ENCODE measurements around the gene GCKR. TPM values are rescaled to one million over a fixed set of nuclear protein-coding genes. Genes with fewer than 3 reads are reported as not detected.
"Not testable (repeated sequence)": the region's sequence is repeated elsewhere in the genome, so short reads cannot be mapped to it uniquely, and the experiment has no call there.

GCKR gene
- total RNA-seq, 2 experiments from 2014 or later = not detected

GRCh38 chr2:27518782-27519113 lies 22.1 kb downstream of the GCKR start:
- ATAC-seq (no peak), DNase-seq (no peak)
- Mint-ChIP-seq H3K4me3 (no peak overlapping the region), H3K36me3 (ENCODE audit: low read depth) (no peaks in the 10 kb centered on the region), H3K27ac (no peak overlapping the region), H3K4me1 (ENCODE audit: low read depth) (no peaks in the 10 kb centered on the region), H3K27me3 (ENCODE audit: low read depth) (peaks cover 8% of the 10 kb centered on the region), H3K9me3 (ENCODE audit: insufficient read depth) (no peaks in the 10 kb centered on the region)
- POLR2A ChIA-PET = no interaction called here
- CTCF ChIA-PET = no interaction called here

- Mint-ChIP-seq H3K27me3 (ENCODE audit: low read depth) (peaks cover 8% of the 10 kb centered on the region), H3K4me1 (ENCODE audit: low read depth) (no peaks in the 10 kb centered on the region), H3K36me3 (ENCODE audit: low read depth) (no peaks in the 10 kb centered on the region), H3K4me3 (no peak overlapping the region), H3K9me3 (ENCODE audit: insufficient read depth) (no peaks in the 10 kb centered on the region), H3K27ac (no peak overlapping the region)
- ChIA-PET POLR2A (no interaction called here), CTCF (interaction anchor here (0.6 kb wide), 1 partner anchor 73 kb away, joined by 3 read pairs; no protein-coding TSS in a partner anchor)
- DNase-seq = no peak
- no peak for ATAC-seq
These were observed 23.7 kb downstream of the GCKR start for GRCh38 chr2:27520316-27520715.

- ATAC-seq (no peak), DNase-seq (no peak)
- POLR2A ChIA-PET = no interaction called here
- H3K9me3 Mint-ChIP-seq (ENCODE audit: insufficient read depth) = no peaks in the 10 kb centered on the region
- no peaks in the 10 kb centered on the region for H3K36me3 Mint-ChIP-seq (ENCODE audit: low read depth)
- peaks cover 4% of the 10 kb centered on the region for H3K4me1 Mint-ChIP-seq (ENCODE audit: low read depth)
- peaks cover 15% of the 10 kb centered on the region for H3K27me3 Mint-ChIP-seq (ENCODE audit: low read depth)
- CTCF ChIA-PET = no interaction called here
- no peak overlapping the region for H3K27ac Mint-ChIP-seq
- H3K4me3 Mint-ChIP-seq = no peak overlapping the region
These were observed 25.8 kb downstream of the GCKR start for GRCh38 chr2:27522400-27522945.

GRCh38 chr2:27527182-27527581 lies 30.5 kb downstream of the GCKR start:
- peaks cover 15% of the 10 kb centered on the region for H3K27me3 Mint-ChIP-seq (ENCODE audit: low read depth)
- peaks cover 4% of the 10 kb centered on the region for H3K4me1 Mint-ChIP-seq (ENCODE audit: low read depth)
- H3K9me3 Mint-ChIP-seq (ENCODE audit: insufficient read depth) = no peaks in the 10 kb centered on the region
- H3K36me3 Mint-ChIP-seq (ENCODE audit: low read depth) = no peaks in the 10 kb centered on the region
- no peak overlapping the region for H3K27ac Mint-ChIP-seq
- CTCF ChIA-PET = interaction anchor here (1.1 kb wide), 2 partner anchors 25 to 157 kb away, joined by 3 to 4 read pairs; no protein-coding TSS in a partner anchor
- POLR2A ChIA-PET = no interaction called here
- ATAC-seq = no peak
- H3K4me3 Mint-ChIP-seq = no peak overlapping the region
- DNase-seq = no peak

- H3K27ac Mint-ChIP-seq = no peak overlapping the region
- H3K27me3 Mint-ChIP-seq (ENCODE audit: low read depth) = peaks cover 24% of the 10 kb centered on the region
- H3K4me1 Mint-ChIP-seq (ENCODE audit: low read depth) = peaks cover 3% of the 10 kb centered on the region
- no peaks in the 10 kb centered on the region for H3K9me3 Mint-ChIP-seq (ENCODE audit: insufficient read depth)
- ChIA-PET CTCF (no interaction called here), POLR2A (no interaction called here)
- no peak for DNase-seq
- no peaks in the 10 kb centered on the region for H3K36me3 Mint-ChIP-seq (ENCODE audit: low read depth)
- no peak overlapping the region for H3K4me3 Mint-ChIP-seq
- ATAC-seq = no peak
These were observed 35.3 kb downstream of the GCKR start for GRCh38 chr2:27531983-27532382.

GRCh38 chr2:27537287-27537686 lies 40.6 kb downstream of the GCKR start:
- POLR2A ChIA-PET = interaction anchor here (0.6 kb wide), 1 partner anchor 77 kb away, joined by 3 read pairs; no protein-coding TSS in a partner anchor
- ATAC-seq = no peak

GRCh38 chr2:27538839-27539450 lies 42.3 kb downstream of the GCKR start:
- H3K9me3 Mint-ChIP-seq (ENCODE audit: insufficient read depth); H3K4me1 Mint-ChIP-seq (ENCODE audit: low read depth); DNase-seq; CTCF ChIA-PET; H3K36me3 Mint-ChIP-seq (ENCODE audit: low read depth); H3K27ac Mint-ChIP-seq; H3K4me3 Mint-ChIP-seq; ATAC-seq; POLR2A ChIA-PET: not testable (repeated sequence)
- peaks cover 24% of the 10 kb centered on the region for H3K27me3 Mint-ChIP-seq (ENCODE audit: low read depth)

More at GRCh38 chr2:27537287-27537686, 40.6 kb downstream of the GCKR start:
- Mint-ChIP-seq H3K27ac (no peak overlapping the region), H3K4me3 (no peak overlapping the region), H3K36me3 (ENCODE audit: low read depth) (no peaks in the 10 kb centered on the region), H3K27me3 (ENCODE audit: low read depth) (peaks cover 26% of the 10 kb centered on the region), H3K4me1 (ENCODE audit: low read depth) (no peaks in the 10 kb centered on the region), H3K9me3 (ENCODE audit: insufficient read depth) (no peaks in the 10 kb centered on the region)
- CTCF ChIA-PET = no interaction called here
- no peak for DNase-seq

GRCh38 chr2:27539649-27540048 lies 43.0 kb downstream of the GCKR start:
- DNase-seq; H3K9me3 Mint-ChIP-seq (ENCODE audit: insufficient read depth); H3K4me1 Mint-ChIP-seq (ENCODE audit: low read depth); CTCF ChIA-PET; ATAC-seq; H3K4me3 Mint-ChIP-seq; POLR2A ChIA-PET; H3K27ac Mint-ChIP-seq; H3K36me3 Mint-ChIP-seq (ENCODE audit: low read depth): not testable (repeated sequence)
- peaks cover 20% of the 10 kb centered on the region for H3K27me3 Mint-ChIP-seq (ENCODE audit: low read depth)

GRCh38 chr2:27544143-27544821 lies 47.6 kb downstream of the GCKR start:
- ChIA-PET POLR2A (no interaction called here), CTCF (no interaction called here)
- Mint-ChIP-seq H3K4me3 (no peak overlapping the region), H3K27ac (no peak overlapping the region), H3K4me1 (ENCODE audit: low read depth) (no peaks in the 10 kb centered on the region), H3K9me3 (ENCODE audit: insufficient read depth) (peaks cover 6% of the 10 kb centered on the region), H3K27me3 (ENCODE audit: low read depth) (no peaks in the 10 kb centered on the region), H3K36me3 (ENCODE audit: low read depth) (no peaks in the 10 kb centered on the region)
- DNase-seq (no peak), ATAC-seq (no peak)

- H3K27me3 Mint-ChIP-seq (ENCODE audit: low read depth) = no peaks in the 10 kb centered on the region
- ChIA-PET CTCF (no interaction called here), POLR2A (no interaction called here)
- no peak overlapping the region for H3K4me3 Mint-ChIP-seq
- no peaks in the 10 kb centered on the region for H3K36me3 Mint-ChIP-seq (ENCODE audit: low read depth)
- no peak for ATAC-seq
- H3K4me1 Mint-ChIP-seq (ENCODE audit: low read depth) = no peaks in the 10 kb centered on the region
- no peak for DNase-seq
- no peak overlapping the region for H3K27ac Mint-ChIP-seq
- H3K9me3 Mint-ChIP-seq (ENCODE audit: insufficient read depth) = peaks cover 6% of the 10 kb centered on the region
These were observed 48.9 kb downstream of the GCKR start for GRCh38 chr2:27545348-27546141.

GRCh38 chr2:27549303-27549702 lies 52.7 kb downstream of the GCKR start:
- Mint-ChIP-seq H3K36me3 (ENCODE audit: low read depth) (no peaks in the 10 kb centered on the region), H3K9me3 (ENCODE audit: insufficient read depth) (peaks cover 6% of the 10 kb centered on the region), H3K27ac (no peak overlapping the region), H3K27me3 (ENCODE audit: low read depth) (peaks cover 18% of the 10 kb centered on the region), H3K4me1 (ENCODE audit: low read depth) (no peaks in the 10 kb centered on the region), H3K4me3 (no peak overlapping the region)
- ChIA-PET CTCF (no interaction called here), POLR2A (no interaction called here)
- ATAC-seq (no peak), DNase-seq (no peak)

- CTCF ChIA-PET = no interaction called here
These were observed 54.9 kb downstream of the GCKR start for GRCh38 chr2:27551514-27551913.

More at GRCh38 chr2:27551514-27551913, 54.9 kb downstream of the GCKR start:
- no peak overlapping the region for H3K27ac Mint-ChIP-seq
- peaks cover 18% of the 10 kb centered on the region for H3K27me3 Mint-ChIP-seq (ENCODE audit: low read depth)
- DNase-seq = no peak
- no peaks in the 10 kb centered on the region for H3K36me3 Mint-ChIP-seq (ENCODE audit: low read depth)
- no peaks in the 10 kb centered on the region for H3K4me1 Mint-ChIP-seq (ENCODE audit: low read depth)
- POLR2A ChIA-PET = no interaction called here
- H3K4me3 Mint-ChIP-seq = no peak overlapping the region
- ATAC-seq = no peak
- no peaks in the 10 kb centered on the region for H3K9me3 Mint-ChIP-seq (ENCODE audit: insufficient read depth)

All from activated CD8-positive, alpha-beta T cell treated with anti-CD3 and anti-CD28 coated beads, Interleukin-2, amount 10 ng/mL, durations not matched to agents 7 days and 5 days (primary cell).